GM18861 (cell line): Measurements from ENCODE around the gene SUCLG2.

ENCODE experiments used
- ATAC-seq: cut with Tn5 transposase; IDR thresholded peaks from one replicate; pipeline ENCODE4 v1.9.1; 2021; ENCODE audit not compliant: unreplicated experiment

The SUCLG2 gene

GRCh38 chr3:67461667-67462142, 192.7 kb downstream of the SUCLG2 start:
- ATAC-seq = no peak

- no peak for ATAC-seq
Observed at GRCh38 chr3:67460841-67461510, 193.4 kb downstream of the SUCLG2 start.

GRCh38 chr3:67459796-67460195, 194.6 kb downstream of the SUCLG2 start:
- ATAC-seq = no peak

- no peak for ATAC-seq
Observed at GRCh38 chr3:67458896-67459530, 195.4 kb downstream of the SUCLG2 start.

GRCh38 chr3:67458408-67458807, 196.0 kb downstream of the SUCLG2 start:
- ATAC-seq = no peak

GRCh38 chr3:67453628-67454027, 200.8 kb downstream of the SUCLG2 start:
- no peak for ATAC-seq

GRCh38 chr3:67450153-67450552, 204.3 kb downstream of the SUCLG2 start:
- ATAC-seq = no peak

- no peak for ATAC-seq
Observed at GRCh38 chr3:67447393-67447792, 207.0 kb downstream of the SUCLG2 start.

- no peak for ATAC-seq
Observed at GRCh38 chr3:67437789-67438188, 216.6 kb downstream of the SUCLG2 start.

GRCh38 chr3:67437090-67437489, 217.3 kb downstream of the SUCLG2 start:
- ATAC-seq = no peak

- ATAC-seq = no peak
Observed at GRCh38 chr3:67433109-67433508, 221.3 kb downstream of the SUCLG2 start.

- no peak for ATAC-seq
Observed at GRCh38 chr3:67431887-67432286, 222.5 kb downstream of the SUCLG2 start.

GRCh38 chr3:67423722-67424121, 230.7 kb downstream of the SUCLG2 start:
- ATAC-seq = no peak

- ATAC-seq = no peak
Observed at GRCh38 chr3:67421912-67422311, 232.5 kb downstream of the SUCLG2 start.

GRCh38 chr3:67419779-67420178, 234.6 kb downstream of the SUCLG2 start:
- ATAC-seq = no peak

GRCh38 chr3:67419218-67419529, 235.2 kb downstream of the SUCLG2 start:
- no peak for ATAC-seq

GRCh38 chr3:67418426-67419217, 235.8 kb downstream of the SUCLG2 start:
- no peak for ATAC-seq

GRCh38 chr3:67416703-67417102, 237.7 kb downstream of the SUCLG2 start:
- ATAC-seq = no peak

GRCh38 chr3:67415511-67415910, 238.9 kb downstream of the SUCLG2 start:
- no peak for ATAC-seq

- ATAC-seq = no peak
Observed at GRCh38 chr3:67414740-67415139, 239.7 kb downstream of the SUCLG2 start.

- ATAC-seq = no peak
Observed at GRCh38 chr3:67405193-67405592, 249.2 kb downstream of the SUCLG2 start.

GRCh38 chr3:67402873-67403272, 251.5 kb downstream of the SUCLG2 start:
- no peak for ATAC-seq
